Loucy (cell line): ENCODE data around the gene SHC1.
"Not testable (repeated sequence)": the region's sequence is repeated elsewhere in the genome, so short reads cannot be mapped to it uniquely, and the experiment has no call there.

Source experiments
- H2AFZ ChIP-seq: fragments of 200-600 bp; sonication (generic); 2 replicates; pipeline ENCODE4 v1.6.0; 2016; ENCODE audit warnings: antibody characterized with exemption, mild to moderate bottlenecking, low read length, moderate library complexity
- H3F3A ChIP-seq: fragments of 200-600 bp; 2 replicates; pipeline ENCODE4 v1.6.0; 2016; ENCODE audit warnings: antibody characterized with exemption, low read depth, mild to moderate bottlenecking
- H3K27me3 ChIP-seq: fragments of 200-600 bp; sonication (generic); 2 replicates; pipeline ENCODE4 v1.6.1; 2014; ENCODE audit warnings: low read length, mild to moderate bottlenecking; ENCODE audit not compliant: insufficient read depth, poor library complexity, severe bottlenecking
- H3K36me3 ChIP-seq: fragments of 200-600 bp; sonication (generic); 2 replicates; pipeline ENCODE4 v1.6.1; 2016; ENCODE audit warnings: low read length; ENCODE audit not compliant: insufficient read depth
- H3K4me1 ChIP-seq: fragments of 200-600 bp; sonication (generic); 2 replicates; pipeline ENCODE4 v1.5.1; 2014; ENCODE audit warnings: low read length, mild to moderate bottlenecking; ENCODE audit not compliant: insufficient read depth, poor library complexity, severe bottlenecking
- H3K4me2 ChIP-seq: fragments of 200-600 bp; sonication (generic); 2 replicates; pipeline ENCODE4 v1.6.0; 2014; ENCODE audit warnings: antibody characterized with exemption, low read length, low read depth, mild to moderate bottlenecking; ENCODE audit not compliant: poor library complexity, severe bottlenecking
- H3K4me3 ChIP-seq: fragments of 200-600 bp; sonication (generic); 2 replicates; pipeline ENCODE4 v1.5.1; 2014; ENCODE audit warnings: low read length, mild to moderate bottlenecking, mixed read lengths; ENCODE audit not compliant: poor library complexity, severe bottlenecking
- H3K79me2 ChIP-seq: fragments of 200-600 bp; sonication (generic); 2 replicates; pipeline ENCODE4 v1.6.1; 2014; ENCODE audit warnings: low read length; ENCODE audit not compliant: insufficient read depth
- H3K9ac ChIP-seq: fragments of 200-600 bp; sonication (generic); 2 replicates; pipeline ENCODE4 v1.6.0; 2014; ENCODE audit warnings: mild to moderate bottlenecking, low read depth, low read length, moderate library complexity; ENCODE audit not compliant: poor library complexity, severe bottlenecking
- H3K9me2 ChIP-seq: fragments of 200-600 bp; sonication (generic); replicated peaks from 2 replicates; pipeline ENCODE4 v1.6.1; 2016; ENCODE audit warnings: low read depth, low read length, mixed read lengths
- H3K9me3 ChIP-seq: fragments of 200-600 bp; sonication (generic); 2 replicates; pipeline ENCODE4 v1.6.1; 2014; ENCODE audit warnings: mild to moderate bottlenecking, antibody characterized with exemption, low read length, low read depth; ENCODE audit not compliant: insufficient read depth
- H4K20me1 ChIP-seq: fragments of 200-600 bp; sonication (generic); 2 replicates; pipeline ENCODE4 v1.6.0; 2014; ENCODE audit warnings: antibody characterized with exemption, low read length, mild to moderate bottlenecking; ENCODE audit not compliant: insufficient read depth, poor library complexity, severe bottlenecking
- CTCF ChIP-seq: fragments of 200-600 bp; sonication (generic); conservative IDR thresholded peaks from 2 replicates; pipeline ENCODE4 v1.5.1; 2014; ENCODE audit warnings: mild to moderate bottlenecking, antibody characterized with exemption, low read length
- EZH2phosphoT487 ChIP-seq: fragments of 200-600 bp; IDR thresholded peaks from 2 replicates; pipeline ENCODE4 v1.6.1; 2018; ENCODE audit warnings: antibody characterized with exemption, mild to moderate bottlenecking, moderate library complexity, borderline replicate concordance

The SHC1 gene

GRCh38 chr1:154988058-154988954, 17.8 kb upstream of the SHC1 start:
- H3K36me3 ChIP-seq: no peaks in the 10 kb centered on the region
- no peak overlapping the region for H3K9ac ChIP-seq
- H3K4me2 ChIP-seq: no peak overlapping the region
- H2AFZ ChIP-seq: no peak overlapping the region
- no peaks in the 10 kb centered on the region for H3K9me3 ChIP-seq
- H3F3A ChIP-seq: no peaks in the 10 kb centered on the region
- H3K4me1 ChIP-seq: peaks cover 11% of the 10 kb centered on the region
- peaks cover 38% of the 10 kb centered on the region for H3K79me2 ChIP-seq
- no peaks in the 10 kb centered on the region for H3K9me2 ChIP-seq
- peak; percentile 56 for TF ChIP-seq CTCF
- TF ChIP-seq EZH2phosphoT487: no peak
- no peaks in the 10 kb centered on the region for H3K27me3 ChIP-seq
- H3K4me3 ChIP-seq: no peak overlapping the region
- peaks cover 2% of the 10 kb centered on the region for H4K20me1 ChIP-seq

- H3K4me1 ChIP-seq: peaks cover 12% of the 10 kb centered on the region
- H3K9me2 ChIP-seq: no peaks in the 10 kb centered on the region
- H2AFZ ChIP-seq: no peak overlapping the region
- H3K4me2 ChIP-seq: no peak overlapping the region
- H3K36me3 ChIP-seq: no peaks in the 10 kb centered on the region
- H3K9ac ChIP-seq: no peak overlapping the region
- peaks cover 3% of the 10 kb centered on the region; the same call in 1 of the 2 replicates for H3F3A ChIP-seq
- no peak overlapping the region for H3K4me3 ChIP-seq
- H4K20me1 ChIP-seq: peaks cover 2% of the 10 kb centered on the region
- TF ChIP-seq EZH2phosphoT487 (no peak), CTCF (no peak)
- no peaks in the 10 kb centered on the region for H3K27me3 ChIP-seq
- H3K79me2 ChIP-seq: peaks cover 43% of the 10 kb centered on the region
- no peaks in the 10 kb centered on the region for H3K9me3 ChIP-seq
These were observed 16.8 kb upstream of the SHC1 start for GRCh38 chr1:154987326-154987725.

GRCh38 chr1:154986736-154987135, 16.2 kb upstream of the SHC1 start:
- H3K9me3 ChIP-seq, H3K4me2 ChIP-seq, H2AFZ ChIP-seq, H3K27me3 ChIP-seq, H3K4me3 ChIP-seq, H4K20me1 ChIP-seq, H3K9me2 ChIP-seq, H3K36me3 ChIP-seq, H3F3A ChIP-seq, H3K9ac ChIP-seq: not testable (repeated sequence)
- H3K79me2 ChIP-seq: peaks cover 49% of the 10 kb centered on the region
- H3K4me1 ChIP-seq: peaks cover 14% of the 10 kb centered on the region
